ENCODE measurements around the gene PTCH1.

Gene PTCH1

DNA sequence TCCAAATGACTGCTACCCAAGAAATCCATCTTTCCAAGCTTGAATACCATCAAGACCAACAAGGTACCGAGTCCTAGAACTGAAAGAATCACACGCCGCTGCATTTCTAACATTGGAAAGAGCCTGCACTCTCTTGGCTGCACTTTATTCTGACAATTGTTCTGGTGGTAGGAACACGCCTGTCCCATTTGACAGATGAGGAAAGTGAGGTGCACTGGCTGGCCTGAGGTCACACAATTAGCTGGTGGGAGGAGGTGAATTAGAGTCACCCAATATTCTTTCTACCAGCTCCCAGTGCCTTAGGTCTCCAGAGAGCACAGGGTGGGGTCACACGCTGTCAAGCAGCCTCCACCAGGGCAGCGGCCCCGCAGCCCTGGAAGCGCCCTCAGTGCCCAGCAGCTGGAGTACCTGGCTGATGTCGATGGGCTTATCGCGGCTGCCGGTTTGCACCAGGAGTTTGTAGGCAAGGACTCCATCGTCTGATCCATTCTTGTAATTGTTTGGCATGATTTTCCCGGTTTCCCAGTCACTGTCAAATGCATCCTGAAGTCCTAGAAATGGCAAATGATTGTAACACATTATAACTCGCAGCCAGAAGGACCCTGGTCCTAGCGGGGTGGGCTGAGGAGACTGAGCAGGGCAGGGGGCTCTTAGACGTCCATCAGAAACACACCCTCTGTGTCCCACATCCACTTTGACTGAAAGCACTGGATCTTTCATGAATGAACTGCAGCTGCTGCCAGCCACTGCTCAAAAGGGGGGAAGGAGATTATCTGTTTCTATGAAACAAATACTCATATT lies 55.1 kb downstream of the PTCH1 start:
- H3K4me1 ChIP-seq (ENCODE audit: control insufficient read depth, insufficient read depth, low read length) = peaks cover 21% of the 10 kb centered on the region
- ChIA-PET POLR2A (interaction anchor here (1.3 to 2.6 kb wide), 3 partner anchors 36 to 79 kb away, joined by 5 to 14 read pairs (median 12); no protein-coding TSS in a partner anchor), CTCF (interaction anchor here (0.8 to 1.2 kb wide), 2 partner anchors 149 to 330 kb away, joined by 3 to 4 read pairs; no protein-coding TSS in a partner anchor)
- H3K27ac ChIP-seq (ENCODE audit: extremely low read depth, low read depth, low read length) = peak overlapping the region; percentile 74; the same call in 1 of the 2 replicates
- TF ChIP-seq ZNF404 (tag by site-specific recombination; IDR thresholded peaks at IDR 0.05) (no peak), ZFHX2 (tag by site-specific recombination; conservative IDR thresholded peaks at IDR 0.05) (no peak)
- TF ChIP-seq, protein P1, sequence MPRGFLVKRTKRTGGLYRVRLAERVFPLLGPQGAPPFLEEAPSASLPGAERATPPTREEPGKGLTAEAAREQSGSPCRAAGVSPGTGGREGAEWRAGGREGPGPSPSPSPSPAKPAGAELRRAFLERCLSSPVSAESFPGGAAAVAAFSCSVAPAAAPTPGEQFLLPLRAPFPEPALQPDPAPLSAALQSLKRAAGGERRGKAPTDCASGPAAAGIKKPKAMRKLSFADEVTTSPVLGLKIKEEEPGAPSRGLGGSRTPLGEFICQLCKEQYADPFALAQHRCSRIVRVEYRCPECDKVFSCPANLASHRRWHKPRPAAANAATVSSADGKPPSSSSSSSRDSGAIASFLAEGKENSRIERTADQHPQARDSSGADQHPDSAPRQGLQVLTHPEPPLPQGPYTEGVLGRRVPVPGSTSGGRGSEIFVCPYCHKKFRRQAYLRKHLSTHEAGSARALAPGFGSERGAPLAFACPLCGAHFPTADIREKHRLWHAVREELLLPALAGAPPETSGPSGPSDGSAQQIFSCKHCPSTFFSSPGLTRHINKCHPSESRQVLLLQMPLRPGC (tag by site-specific recombination; IDR thresholded peaks at IDR 0.05) = no peak
- TF ChIP-seq, protein P2, sequence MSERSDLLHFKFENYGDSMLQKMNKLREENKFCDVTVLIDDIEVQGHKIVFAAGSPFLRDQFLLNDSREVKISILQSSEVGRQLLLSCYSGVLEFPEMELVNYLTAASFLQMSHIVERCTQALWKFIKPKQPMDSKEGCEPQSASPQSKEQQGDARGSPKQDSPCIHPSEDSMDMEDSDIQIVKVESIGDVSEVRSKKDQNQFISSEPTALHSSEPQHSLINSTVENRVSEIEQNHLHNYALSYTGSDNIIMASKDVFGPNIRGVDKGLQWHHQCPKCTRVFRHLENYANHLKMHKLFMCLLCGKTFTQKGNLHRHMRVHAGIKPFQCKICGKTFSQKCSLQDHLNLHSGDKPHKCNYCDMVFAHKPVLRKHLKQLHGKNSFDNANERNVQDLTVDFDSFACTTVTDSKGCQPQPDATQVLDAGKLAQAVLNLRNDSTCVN (tag by site-specific recombination; optimal IDR thresholded peaks at IDR 0.05) = no peak
- H3K4me3 ChIP-seq (ENCODE audit: low read depth, low read length) = no peak overlapping the region
- peaks cover 7 to 86% of the 10 kb centered on the region in 2 experiments for H3K36me3 ChIP-seq (ENCODE audit: control insufficient read depth in 2 of 2, insufficient read depth in 1 of 2, low read length in 2 of 2)
- H3K9me3 ChIP-seq (ENCODE audit: control insufficient read depth, insufficient read depth, low read depth, low read length) = no peaks in the 10 kb centered on the region

DNA sequence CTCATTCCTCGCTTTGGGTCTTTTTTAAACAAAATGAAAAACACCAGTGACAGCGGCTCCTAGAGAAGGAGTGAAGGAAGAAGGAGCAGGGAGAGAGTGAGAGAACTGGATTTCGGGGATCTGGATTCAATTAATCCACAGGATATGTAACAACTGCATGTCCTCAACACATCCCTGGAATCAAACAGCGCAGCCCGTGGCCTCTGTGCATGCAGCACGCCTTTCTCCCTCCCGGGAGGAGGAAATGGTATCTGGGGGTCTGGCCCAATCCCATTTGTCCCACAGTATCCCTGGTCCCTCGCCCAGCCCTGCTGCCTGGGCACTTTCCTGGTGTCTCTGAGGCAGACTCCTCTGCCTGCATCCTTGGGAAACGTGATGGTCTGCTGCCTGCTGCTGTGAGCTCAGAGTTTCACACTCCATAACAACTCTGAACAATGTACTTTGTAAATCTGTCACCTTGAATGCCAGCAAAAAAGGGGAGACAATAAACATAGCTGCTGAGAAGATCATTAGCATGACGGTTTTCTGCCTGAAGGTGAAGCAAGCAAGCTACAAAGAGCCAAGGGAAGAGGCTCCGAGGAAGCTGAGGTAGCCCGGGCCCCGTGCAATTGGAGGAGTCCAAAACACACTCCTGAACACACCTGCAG lies 56.1 kb downstream of the PTCH1 start:
- ChIA-PET POLR2A (interaction anchor here (2.6 kb wide), 1 partner anchor 78 kb away, joined by 12 read pairs; no protein-coding TSS in a partner anchor), CTCF (interaction anchor here (0.5 to 0.6 kb wide), 2 partner anchors 109 to 142 kb away, joined by 3 read pairs; no protein-coding TSS in a partner anchor)
- H3K27ac ChIP-seq (ENCODE audit: extremely low read depth, low read depth, low read length) = no peak overlapping the region
- no peak overlapping the region for H3K4me3 ChIP-seq (ENCODE audit: low read depth, low read length)
- no peaks in the 10 kb centered on the region for H3K9me3 ChIP-seq (ENCODE audit: control insufficient read depth, insufficient read depth, low read depth, low read length)
- peaks cover 4 to 86% of the 10 kb centered on the region in 2 experiments; a peak in 2 of 3 replicates for H3K36me3 ChIP-seq (ENCODE audit: control insufficient read depth in 2 of 2, insufficient read depth in 1 of 2, low read length in 2 of 2)
- H3K4me1 ChIP-seq (ENCODE audit: control insufficient read depth, insufficient read depth, low read length) = peaks cover 21% of the 10 kb centered on the region
- no peak for TF ChIP-seq ZNF169 (tag by site-specific recombination; IDR thresholded peaks at IDR 0.05)
- no peak for TF ChIP-seq ZNF19 (tag by site-specific recombination; IDR thresholded peaks at IDR 0.05; ENCODE audit: low read depth)
- TF ChIP-seq OSR2 (tag by site-specific recombination; IDR thresholded peaks at IDR 0.05) = no peak
- TF ChIP-seq MYNN (tag by site-specific recombination; IDR thresholded peaks at IDR 0.05; ENCODE audit: borderline replicate concordance) = no peak
- no peak for TF ChIP-seq FEZF1 (tag by site-specific recombination; IDR thresholded peaks at IDR 0.05)
- TF ChIP-seq ZNF571 (tag by site-specific recombination; IDR thresholded peaks at IDR 0.05) = no peak
- TF ChIP-seq ZNF843 (tag by site-specific recombination; IDR thresholded peaks at IDR 0.05) = no peak
- TF ChIP-seq ZNF221 (tag by site-specific recombination; IDR thresholded peaks at IDR 0.05; ENCODE audit: borderline replicate concordance) = no peak
- TF ChIP-seq ZNF521 (tag by site-specific recombination; IDR thresholded peaks at IDR 0.05) = no peak
- no peak for TF ChIP-seq ZNF416 (tag by site-specific recombination; IDR thresholded peaks at IDR 0.05)
- no peak for TF ChIP-seq ZNF549 (tag by site-specific recombination; IDR thresholded peaks at IDR 0.05)
- no peak for TF ChIP-seq ZNF426 (tag by site-specific recombination; IDR thresholded peaks at IDR 0.05)
- TF ChIP-seq, protein P3, sequence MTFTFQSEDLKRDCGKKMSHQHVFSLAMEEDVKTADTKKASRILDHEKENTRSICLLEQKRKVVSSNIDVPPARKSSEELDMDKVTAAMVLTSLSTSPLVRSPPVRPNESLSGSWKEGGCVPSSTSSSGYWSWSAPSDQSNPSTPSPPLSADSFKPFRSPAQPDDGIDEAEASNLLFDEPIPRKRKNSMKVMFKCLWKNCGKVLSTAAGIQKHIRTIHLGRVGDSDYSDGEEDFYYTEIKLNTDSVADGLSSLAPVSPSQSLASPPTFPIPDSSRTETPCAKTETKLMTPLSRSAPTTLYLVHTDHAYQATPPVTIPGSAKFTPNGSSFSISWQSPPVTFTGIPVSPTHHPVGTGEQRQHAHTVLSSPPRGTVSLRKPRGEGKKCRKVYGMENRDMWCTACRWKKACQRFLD (tag by site-specific recombination; IDR thresholded peaks at IDR 0.05) = no peak
- TF ChIP-seq, protein P4, sequence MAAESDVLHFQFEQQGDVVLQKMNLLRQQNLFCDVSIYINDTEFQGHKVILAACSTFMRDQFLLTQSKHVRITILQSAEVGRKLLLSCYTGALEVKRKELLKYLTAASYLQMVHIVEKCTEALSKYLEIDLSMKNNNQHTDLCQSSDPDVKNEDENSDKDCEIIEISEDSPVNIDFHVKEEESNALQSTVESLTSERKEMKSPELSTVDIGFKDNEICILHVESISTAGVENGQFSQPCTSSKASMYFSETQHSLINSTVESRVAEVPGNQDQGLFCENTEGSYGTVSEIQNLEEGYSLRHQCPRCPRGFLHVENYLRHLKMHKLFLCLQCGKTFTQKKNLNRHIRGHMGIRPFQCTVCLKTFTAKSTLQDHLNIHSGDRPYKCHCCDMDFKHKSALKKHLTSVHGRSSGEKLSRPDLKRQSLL (tag by site-specific recombination; IDR thresholded peaks at IDR 0.05) = no peak
- TF ChIP-seq ZNF2 (tag by site-specific recombination; IDR thresholded peaks at IDR 0.05) = no peak
- TF ChIP-seq, protein P5, sequence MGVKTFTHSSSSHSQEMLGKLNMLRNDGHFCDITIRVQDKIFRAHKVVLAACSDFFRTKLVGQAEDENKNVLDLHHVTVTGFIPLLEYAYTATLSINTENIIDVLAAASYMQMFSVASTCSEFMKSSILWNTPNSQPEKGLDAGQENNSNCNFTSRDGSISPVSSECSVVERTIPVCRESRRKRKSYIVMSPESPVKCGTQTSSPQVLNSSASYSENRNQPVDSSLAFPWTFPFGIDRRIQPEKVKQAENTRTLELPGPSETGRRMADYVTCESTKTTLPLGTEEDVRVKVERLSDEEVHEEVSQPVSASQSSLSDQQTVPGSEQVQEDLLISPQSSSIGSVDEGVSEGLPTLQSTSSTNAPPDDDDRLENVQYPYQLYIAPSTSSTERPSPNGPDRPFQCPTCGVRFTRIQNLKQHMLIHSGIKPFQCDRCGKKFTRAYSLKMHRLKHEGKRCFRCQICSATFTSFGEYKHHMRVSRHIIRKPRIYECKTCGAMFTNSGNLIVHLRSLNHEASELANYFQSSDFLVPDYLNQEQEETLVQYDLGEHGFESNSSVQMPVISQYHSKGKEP (tag by site-specific recombination; IDR thresholded peaks at IDR 0.05) = no peak
- no peak for TF ChIP-seq ZNF792 (tag by site-specific recombination; IDR thresholded peaks at IDR 0.05)
- TF ChIP-seq, protein P6, sequence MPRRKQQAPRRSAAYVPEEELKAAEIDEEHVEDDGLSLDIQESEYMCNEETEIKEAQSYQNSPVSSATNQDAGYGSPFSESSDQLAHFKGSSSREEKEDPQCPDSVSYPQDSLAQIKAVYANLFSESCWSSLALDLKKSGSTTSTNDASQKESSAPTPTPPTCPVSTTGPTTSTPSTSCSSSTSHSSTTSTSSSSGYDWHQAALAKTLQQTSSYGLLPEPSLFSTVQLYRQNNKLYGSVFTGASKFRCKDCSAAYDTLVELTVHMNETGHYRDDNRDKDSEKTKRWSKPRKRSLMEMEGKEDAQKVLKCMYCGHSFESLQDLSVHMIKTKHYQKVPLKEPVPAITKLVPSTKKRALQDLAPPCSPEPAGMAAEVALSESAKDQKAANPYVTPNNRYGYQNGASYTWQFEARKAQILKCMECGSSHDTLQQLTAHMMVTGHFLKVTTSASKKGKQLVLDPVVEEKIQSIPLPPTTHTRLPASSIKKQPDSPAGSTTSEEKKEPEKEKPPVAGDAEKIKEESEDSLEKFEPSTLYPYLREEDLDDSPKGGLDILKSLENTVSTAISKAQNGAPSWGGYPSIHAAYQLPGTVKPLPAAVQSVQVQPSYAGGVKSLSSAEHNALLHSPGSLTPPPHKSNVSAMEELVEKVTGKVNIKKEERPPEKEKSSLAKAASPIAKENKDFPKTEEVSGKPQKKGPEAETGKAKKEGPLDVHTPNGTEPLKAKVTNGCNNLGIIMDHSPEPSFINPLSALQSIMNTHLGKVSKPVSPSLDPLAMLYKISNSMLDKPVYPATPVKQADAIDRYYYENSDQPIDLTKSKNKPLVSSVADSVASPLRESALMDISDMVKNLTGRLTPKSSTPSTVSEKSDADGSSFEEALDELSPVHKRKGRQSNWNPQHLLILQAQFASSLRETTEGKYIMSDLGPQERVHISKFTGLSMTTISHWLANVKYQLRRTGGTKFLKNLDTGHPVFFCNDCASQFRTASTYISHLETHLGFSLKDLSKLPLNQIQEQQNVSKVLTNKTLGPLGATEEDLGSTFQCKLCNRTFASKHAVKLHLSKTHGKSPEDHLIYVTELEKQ (tag by site-specific recombination; IDR thresholded peaks at IDR 0.05; ENCODE audit: borderline replicate concordance) = no peak

All from HEK293 (cell line).